Stimulated activated naive CD8-positive, alpha-beta T cell treated with anti-CD3 and anti-CD28 coated beads, Interleukin-15, Interleukin-2, amounts not matched to agents 100 ng/mL and 50 ng/mL, for 24 hours (primary cell): ENCODE results near the gene CPA1.
"Not testable (repeated sequence)": the region's sequence is repeated elsewhere in the genome, so short reads cannot be mapped to it uniquely, and the experiment has no call there.

ENCODE experiments used
- H3K27ac Mint-ChIP-seq: one replicate; pipeline ENCODE4 v1.8.0; 2021; ENCODE audit warnings: mild to moderate bottlenecking, mixed read lengths
- H3K27me3 Mint-ChIP-seq: one replicate; pipeline ENCODE4 v1.8.0; 2021; ENCODE audit warnings: mixed read lengths
- H3K36me3 Mint-ChIP-seq: one replicate; pipeline ENCODE4 v1.8.0; 2021; ENCODE audit warnings: low read depth, mixed read lengths
- H3K4me1 Mint-ChIP-seq: one replicate; pipeline ENCODE4 v1.8.0; 2021; ENCODE audit warnings: low read depth, mixed read lengths
- H3K4me3 Mint-ChIP-seq: one replicate; pipeline ENCODE4 v1.8.0; 2021; ENCODE audit warnings: mild to moderate bottlenecking, mixed read lengths
- H3K9me3 Mint-ChIP-seq: one replicate; pipeline ENCODE4 v1.8.0; 2021; ENCODE audit warnings: mixed read lengths

CPA1 gene

GRCh38 chr7:130364451-130364850, 15.8 kb upstream of the CPA1 start:
- Mint-ChIP-seq H3K4me3 (no peak overlapping the region), H3K27ac (no peak overlapping the region), H3K27me3 (no peaks in the 10 kb centered on the region), H3K9me3 (peaks cover 7% of the 10 kb centered on the region), H3K36me3 (no peaks in the 10 kb centered on the region), H3K4me1 (peaks cover 19% of the 10 kb centered on the region)

GRCh38 chr7:130365088-130365487, 15.2 kb upstream of the CPA1 start:
- Mint-ChIP-seq H3K27ac (no peak overlapping the region), H3K4me1 (peaks cover 25% of the 10 kb centered on the region), H3K4me3 (no peak overlapping the region), H3K9me3 (peaks cover 7% of the 10 kb centered on the region), H3K36me3 (no peaks in the 10 kb centered on the region), H3K27me3 (no peaks in the 10 kb centered on the region)

GRCh38 chr7:130365511-130366441, 14.5 kb upstream of the CPA1 start:
- no peak overlapping the region for H3K27ac Mint-ChIP-seq
- H3K36me3 Mint-ChIP-seq = no peaks in the 10 kb centered on the region
- peaks cover 25% of the 10 kb centered on the region for H3K4me1 Mint-ChIP-seq
- H3K4me3 Mint-ChIP-seq = no peak overlapping the region
- H3K9me3 Mint-ChIP-seq = no peaks in the 10 kb centered on the region
- H3K27me3 Mint-ChIP-seq = no peaks in the 10 kb centered on the region

- H3K4me1 Mint-ChIP-seq = peaks cover 25% of the 10 kb centered on the region
- no peak overlapping the region for H3K27ac Mint-ChIP-seq
- no peaks in the 10 kb centered on the region for H3K36me3 Mint-ChIP-seq
Measured at GRCh38 chr7:130366564-130366963, 13.7 kb upstream of the CPA1 start.

GRCh38 chr7:130367088-130367755, 13.1 kb upstream of the CPA1 start:
- Mint-ChIP-seq H3K27ac (peak overlapping the region; percentile 4), H3K27me3 (no peaks in the 10 kb centered on the region), H3K4me3 (no peak overlapping the region), H3K9me3 (no peaks in the 10 kb centered on the region), H3K36me3 (no peaks in the 10 kb centered on the region), H3K4me1 (peaks cover 25% of the 10 kb centered on the region)

More at GRCh38 chr7:130366564-130366963, 13.7 kb upstream of the CPA1 start:
- Mint-ChIP-seq H3K4me3 (no peak overlapping the region), H3K9me3 (no peaks in the 10 kb centered on the region), H3K27me3 (no peaks in the 10 kb centered on the region)

GRCh38 chr7:130367836-130368746, 12.2 kb upstream of the CPA1 start:
- Mint-ChIP-seq H3K4me3 (no peak overlapping the region), H3K27ac (no peak overlapping the region), H3K9me3 (no peaks in the 10 kb centered on the region), H3K27me3 (no peaks in the 10 kb centered on the region), H3K36me3 (no peaks in the 10 kb centered on the region), H3K4me1 (peaks cover 25% of the 10 kb centered on the region)

GRCh38 chr7:130369110-130369711, 11.1 kb upstream of the CPA1 start:
- Mint-ChIP-seq H3K4me1 (peaks cover 17% of the 10 kb centered on the region), H3K27ac (no peak overlapping the region), H3K27me3 (no peaks in the 10 kb centered on the region), H3K9me3 (no peaks in the 10 kb centered on the region), H3K36me3 (no peaks in the 10 kb centered on the region), H3K4me3 (no peak overlapping the region)

- Mint-ChIP-seq H3K4me3 (no peak overlapping the region), H3K27ac (no peak overlapping the region), H3K9me3 (no peaks in the 10 kb centered on the region), H3K36me3 (no peaks in the 10 kb centered on the region), H3K4me1 (peaks cover 17% of the 10 kb centered on the region), H3K27me3 (no peaks in the 10 kb centered on the region)
Measured at GRCh38 chr7:130369831-130370550, 10.3 kb upstream of the CPA1 start.

GRCh38 chr7:130371046-130371445, 9.2 kb upstream of the CPA1 start:
- Mint-ChIP-seq H3K36me3 (no peaks in the 10 kb centered on the region), H3K9me3 (peaks cover under 1% of the 10 kb centered on the region), H3K27me3 (no peaks in the 10 kb centered on the region), H3K27ac (no peak overlapping the region), H3K4me1 (peaks cover 17% of the 10 kb centered on the region), H3K4me3 (no peak overlapping the region)

- Mint-ChIP-seq H3K27me3 (no peaks in the 10 kb centered on the region), H3K4me1 (peaks cover 17% of the 10 kb centered on the region), H3K9me3 (peaks cover 7% of the 10 kb centered on the region), H3K4me3 (no peak overlapping the region), H3K36me3 (no peaks in the 10 kb centered on the region), H3K27ac (no peak overlapping the region)
Measured at GRCh38 chr7:130372402-130373165, 7.7 kb upstream of the CPA1 start.

GRCh38 chr7:130374507-130374906, 5.8 kb upstream of the CPA1 start:
- H3K9me3 Mint-ChIP-seq = peaks cover 7% of the 10 kb centered on the region
- H3K4me3 Mint-ChIP-seq = no peak overlapping the region
- H3K4me1 Mint-ChIP-seq = peaks cover 6% of the 10 kb centered on the region
- H3K27me3 Mint-ChIP-seq = no peaks in the 10 kb centered on the region
- H3K36me3 Mint-ChIP-seq = no peaks in the 10 kb centered on the region
- H3K27ac Mint-ChIP-seq = no peak overlapping the region

GRCh38 chr7:130376461-130376860, 3.8 kb upstream of the CPA1 start:
- not testable (repeated sequence) for H3K4me1 Mint-ChIP-seq, H3K27me3 Mint-ChIP-seq, H3K9me3 Mint-ChIP-seq, H3K27ac Mint-ChIP-seq, H3K36me3 Mint-ChIP-seq, H3K4me3 Mint-ChIP-seq

- no peak overlapping the region for H3K4me3 Mint-ChIP-seq
- no peak overlapping the region for H3K27ac Mint-ChIP-seq
- H3K4me1 Mint-ChIP-seq = no peaks in the 10 kb centered on the region
- H3K9me3 Mint-ChIP-seq = peaks cover 7% of the 10 kb centered on the region
- no peaks in the 10 kb centered on the region for H3K36me3 Mint-ChIP-seq
- H3K27me3 Mint-ChIP-seq = no peaks in the 10 kb centered on the region
Measured at GRCh38 chr7:130377178-130377577, 3.1 kb upstream of the CPA1 start.
